GM12801 (cell line): ENCODE data around the gene FXN.

Source experiments
- TF ChIP-seq, protein P1 (sequence below): IDR thresholded peaks from one replicate; pipeline ENCODE4 v1.5.1; 2011; ENCODE audit warnings: control low read depth; ENCODE audit not compliant: insufficient read length; ENCODE audit errors: extremely low read depth

The FXN gene

DNA sequence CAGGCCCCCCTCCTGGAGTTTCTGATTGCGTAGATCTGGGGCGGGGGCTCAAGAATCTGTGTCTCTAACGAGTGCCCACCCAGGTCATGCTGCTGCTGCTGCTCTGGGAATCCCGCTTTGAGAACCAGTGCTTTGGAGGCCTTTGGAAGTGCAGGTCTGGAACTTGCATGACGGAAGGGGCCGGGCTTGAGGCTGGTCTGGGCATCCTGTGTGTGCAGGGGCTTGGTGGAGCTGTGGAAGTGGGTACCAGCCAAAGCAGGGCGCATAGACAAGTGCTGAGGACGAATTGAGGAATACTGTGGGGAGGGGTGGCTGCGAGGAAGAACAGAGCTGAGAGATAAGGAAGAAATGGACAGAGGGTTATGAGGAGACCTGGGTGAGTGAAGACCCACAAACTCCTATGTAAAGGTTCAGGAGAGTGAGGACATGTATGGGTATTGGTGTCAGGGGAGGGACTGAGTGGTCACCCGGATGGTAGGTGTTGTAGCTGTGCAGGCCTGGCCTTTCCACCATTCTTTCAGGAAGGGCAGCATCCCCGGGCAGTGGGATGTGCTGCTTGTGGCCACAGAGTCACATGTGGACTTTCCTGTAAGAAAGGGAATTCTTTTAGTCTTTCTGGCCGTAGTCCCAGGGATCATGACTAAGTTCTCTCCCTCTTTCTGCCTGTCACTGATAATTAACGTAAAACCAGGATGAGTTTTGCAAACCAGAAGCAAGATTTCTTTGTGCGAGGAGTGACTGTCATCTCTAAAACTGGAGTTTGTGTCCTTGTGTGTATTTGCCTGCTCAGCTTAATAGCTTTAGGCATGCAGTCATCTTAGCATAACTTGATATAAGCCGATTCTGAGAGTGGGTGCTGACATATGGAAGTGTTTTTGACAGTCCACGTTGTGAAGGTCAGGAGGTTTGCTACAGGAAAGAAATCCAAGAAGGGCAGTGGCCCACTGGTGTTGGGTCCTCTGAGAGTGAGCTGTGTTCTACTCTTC is 95.2 kb downstream of the FXN start:
- TF ChIP-seq, protein P1, sequence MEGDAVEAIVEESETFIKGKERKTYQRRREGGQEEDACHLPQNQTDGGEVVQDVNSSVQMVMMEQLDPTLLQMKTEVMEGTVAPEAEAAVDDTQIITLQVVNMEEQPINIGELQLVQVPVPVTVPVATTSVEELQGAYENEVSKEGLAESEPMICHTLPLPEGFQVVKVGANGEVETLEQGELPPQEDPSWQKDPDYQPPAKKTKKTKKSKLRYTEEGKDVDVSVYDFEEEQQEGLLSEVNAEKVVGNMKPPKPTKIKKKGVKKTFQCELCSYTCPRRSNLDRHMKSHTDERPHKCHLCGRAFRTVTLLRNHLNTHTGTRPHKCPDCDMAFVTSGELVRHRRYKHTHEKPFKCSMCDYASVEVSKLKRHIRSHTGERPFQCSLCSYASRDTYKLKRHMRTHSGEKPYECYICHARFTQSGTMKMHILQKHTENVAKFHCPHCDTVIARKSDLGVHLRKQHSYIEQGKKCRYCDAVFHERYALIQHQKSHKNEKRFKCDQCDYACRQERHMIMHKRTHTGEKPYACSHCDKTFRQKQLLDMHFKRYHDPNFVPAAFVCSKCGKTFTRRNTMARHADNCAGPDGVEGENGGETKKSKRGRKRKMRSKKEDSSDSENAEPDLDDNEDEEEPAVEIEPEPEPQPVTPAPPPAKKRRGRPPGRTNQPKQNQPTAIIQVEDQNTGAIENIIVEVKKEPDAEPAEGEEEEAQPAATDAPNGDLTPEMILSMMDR, result no peak

DNA sequence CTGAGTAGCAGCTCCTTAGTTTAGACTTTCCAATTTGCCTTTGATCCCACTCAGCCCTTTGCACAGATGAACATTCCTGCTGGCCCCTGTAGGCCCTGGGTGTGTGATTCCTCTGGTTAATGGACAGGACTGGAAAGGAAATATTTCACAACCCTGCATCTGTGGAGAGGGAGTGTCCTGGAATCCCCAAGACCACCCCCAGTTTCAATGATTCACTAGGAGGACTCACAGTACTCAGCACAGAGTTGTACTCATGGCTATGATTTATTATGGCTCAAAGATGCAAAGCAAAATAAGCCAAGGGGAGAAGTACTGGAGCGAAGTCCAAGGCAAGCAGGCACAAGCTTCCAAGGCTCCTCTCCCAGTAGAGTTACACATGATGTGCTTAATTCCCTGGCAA is 96.1 kb downstream of the FXN start:
- TF ChIP-seq, protein P1, result no peak

DNA sequence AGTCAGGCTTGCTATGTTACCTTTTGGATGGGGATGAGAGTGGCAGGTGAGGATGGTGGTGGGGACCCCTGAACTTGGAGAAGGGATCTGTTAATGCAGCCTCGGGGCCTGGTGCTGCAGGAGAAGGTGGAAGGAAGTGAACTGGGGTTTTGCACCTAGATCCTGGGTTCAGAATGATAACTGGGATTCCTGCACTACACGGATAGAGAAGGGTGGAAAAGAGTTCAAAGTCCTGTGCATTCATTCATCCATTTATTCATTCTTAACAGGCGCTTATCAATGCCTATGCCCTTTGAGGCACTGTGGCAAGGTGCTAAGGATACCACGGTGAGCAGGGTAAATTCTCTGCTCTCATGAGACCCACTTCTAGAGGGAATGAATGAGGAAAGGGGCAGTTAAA is 96.8 kb downstream of the FXN start:
- TF ChIP-seq, protein P1, result no peak

DNA sequence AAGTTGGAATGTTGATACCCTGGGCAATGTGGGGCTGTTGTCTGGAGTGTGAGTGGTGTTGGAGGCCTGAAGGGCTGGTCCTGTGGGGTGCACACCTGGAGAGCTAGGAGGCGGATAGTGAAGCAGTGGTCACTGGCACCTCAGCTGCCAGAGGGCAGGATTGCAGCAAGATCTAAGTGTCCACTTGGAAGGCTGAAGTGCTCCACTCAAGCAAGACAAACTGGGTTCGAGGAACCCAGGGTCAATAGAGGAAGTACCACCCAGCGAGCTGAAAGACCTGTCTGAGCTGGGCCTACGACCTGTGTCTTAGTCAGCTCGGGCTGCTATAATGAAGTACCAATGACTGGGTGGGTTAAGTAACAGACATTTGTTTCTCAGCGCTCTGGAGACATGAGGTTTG is 98.9 kb downstream of the FXN start:
- TF ChIP-seq, protein P1, result no peak

DNA sequence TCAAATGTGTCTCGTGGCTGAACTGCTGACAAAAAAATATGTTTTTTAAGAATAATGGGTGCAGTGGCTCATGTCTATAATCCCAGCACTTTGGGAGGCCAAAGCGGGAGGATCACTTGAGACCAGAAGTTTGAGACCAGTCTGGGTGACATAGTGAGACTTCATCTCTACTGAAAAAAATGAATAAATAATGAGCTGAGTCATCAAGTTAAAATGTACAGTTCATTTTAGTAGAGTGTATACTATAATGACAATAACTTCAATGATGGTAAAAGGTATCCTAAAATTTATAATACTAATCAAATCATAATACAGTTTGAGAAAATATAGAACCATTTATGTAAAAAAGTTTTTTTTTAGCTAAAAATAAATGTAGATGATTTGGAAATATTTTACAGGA is 100.6 kb downstream of the FXN start:
- TF ChIP-seq, protein P1, result no peak

DNA sequence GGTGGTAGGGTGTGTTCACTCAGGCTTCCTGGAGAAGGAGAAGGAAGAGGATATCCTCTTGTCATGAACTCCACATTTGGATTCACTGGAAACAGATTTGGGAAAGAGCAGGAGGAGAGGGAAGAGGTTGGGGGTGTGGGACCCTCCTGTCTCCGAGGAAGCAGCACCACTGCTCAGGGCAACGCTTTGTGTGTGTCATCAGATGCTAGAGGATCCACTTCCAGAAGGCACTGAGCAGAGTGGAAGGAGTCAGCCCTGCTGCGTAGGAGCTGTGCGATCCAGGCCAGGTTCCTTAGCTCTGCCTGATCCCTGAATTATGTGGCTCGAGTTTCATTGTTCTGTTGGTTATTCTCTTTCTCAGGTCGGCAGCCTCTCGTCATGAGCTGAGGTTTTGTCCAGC is 101.2 kb downstream of the FXN start:
- TF ChIP-seq, protein P1, result no peak

DNA sequence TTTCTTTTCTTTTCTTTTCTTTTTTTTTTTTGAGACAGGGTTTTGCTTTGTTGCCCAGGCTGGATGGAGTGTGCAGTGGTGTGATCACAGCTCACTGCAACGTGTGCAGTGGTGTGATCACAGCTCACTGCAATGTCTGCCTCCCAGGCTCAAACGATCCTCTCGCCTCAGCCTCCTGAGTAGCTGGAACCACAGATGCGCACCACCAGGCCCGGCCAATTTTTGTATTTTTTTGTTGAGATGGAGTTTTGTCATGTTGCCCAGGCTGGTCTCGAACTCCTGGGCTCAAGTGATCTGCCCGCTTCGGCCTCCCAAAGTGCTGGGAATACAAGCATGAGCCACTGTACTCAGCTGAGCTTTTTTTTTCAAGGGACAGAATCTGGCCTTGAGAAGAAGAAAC is 101.8 kb downstream of the FXN start:
- TF ChIP-seq, protein P1, result no peak
